ENCODE results near the gene SLX4IP.

The SLX4IP gene

GRCh38 chr20:10469599-10469998, 34.5 kb downstream of the SLX4IP start:
- H2AFZ ChIP-seq = no peak overlapping the region

DNA sequence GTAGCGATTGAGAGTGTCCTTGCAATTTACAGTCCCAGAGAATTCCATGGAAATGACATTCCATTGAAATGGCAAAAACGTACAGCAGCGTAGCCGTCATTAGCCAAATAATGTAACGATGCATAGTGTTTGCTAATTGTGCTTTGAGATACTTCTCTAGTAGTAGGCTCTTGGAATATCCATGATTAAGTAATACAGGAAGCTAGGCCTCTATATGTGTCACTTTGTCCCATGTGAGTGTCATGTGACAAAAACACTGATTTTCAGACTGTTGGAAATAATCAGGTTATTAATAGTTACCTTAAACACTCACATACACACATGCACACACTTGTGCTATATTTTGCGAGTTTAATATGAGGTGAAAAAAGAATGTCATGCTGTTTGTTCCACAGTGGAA, 35.2 kb downstream of the SLX4IP start:
- no peak overlapping the region for H2AFZ ChIP-seq
- TF ChIP-seq, protein P1, sequence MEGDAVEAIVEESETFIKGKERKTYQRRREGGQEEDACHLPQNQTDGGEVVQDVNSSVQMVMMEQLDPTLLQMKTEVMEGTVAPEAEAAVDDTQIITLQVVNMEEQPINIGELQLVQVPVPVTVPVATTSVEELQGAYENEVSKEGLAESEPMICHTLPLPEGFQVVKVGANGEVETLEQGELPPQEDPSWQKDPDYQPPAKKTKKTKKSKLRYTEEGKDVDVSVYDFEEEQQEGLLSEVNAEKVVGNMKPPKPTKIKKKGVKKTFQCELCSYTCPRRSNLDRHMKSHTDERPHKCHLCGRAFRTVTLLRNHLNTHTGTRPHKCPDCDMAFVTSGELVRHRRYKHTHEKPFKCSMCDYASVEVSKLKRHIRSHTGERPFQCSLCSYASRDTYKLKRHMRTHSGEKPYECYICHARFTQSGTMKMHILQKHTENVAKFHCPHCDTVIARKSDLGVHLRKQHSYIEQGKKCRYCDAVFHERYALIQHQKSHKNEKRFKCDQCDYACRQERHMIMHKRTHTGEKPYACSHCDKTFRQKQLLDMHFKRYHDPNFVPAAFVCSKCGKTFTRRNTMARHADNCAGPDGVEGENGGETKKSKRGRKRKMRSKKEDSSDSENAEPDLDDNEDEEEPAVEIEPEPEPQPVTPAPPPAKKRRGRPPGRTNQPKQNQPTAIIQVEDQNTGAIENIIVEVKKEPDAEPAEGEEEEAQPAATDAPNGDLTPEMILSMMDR (IDR thresholded peaks at IDR 0.05) = no peak
- peaks cover 13% of the 10 kb centered on the region for H3K79me2 ChIP-seq
- H3K4me3 ChIP-seq (ENCODE audit: low read depth, low read length) = no peak overlapping the region
- H3K36me3 ChIP-seq (ENCODE audit: control insufficient read depth, insufficient read depth, low read length) = no peaks in the 10 kb centered on the region
- no peaks in the 10 kb centered on the region for H3K4me1 ChIP-seq
- no peaks in the 10 kb centered on the region for H3K27me3 ChIP-seq (ENCODE audit: control insufficient read depth, insufficient read depth, low read length)
- H3K27ac ChIP-seq = no peak overlapping the region
- H3K4me2 ChIP-seq (ENCODE audit: low read length) = no peak overlapping the region
- no peak overlapping the region for H3K9ac ChIP-seq
- H3K9me3 ChIP-seq (ENCODE audit: control insufficient read depth, low read length) = no peaks in the 10 kb centered on the region

More at GRCh38 chr20:10469599-10469998, 34.5 kb downstream of the SLX4IP start:
- no peak overlapping the region for H3K4me2 ChIP-seq (ENCODE audit: low read length)
- peaks cover 9% of the 10 kb centered on the region for H3K79me2 ChIP-seq
- H3K36me3 ChIP-seq (ENCODE audit: control insufficient read depth, insufficient read depth, low read length) = no peaks in the 10 kb centered on the region
- no peak overlapping the region for H3K4me3 ChIP-seq (ENCODE audit: low read depth, low read length)
- H3K9ac ChIP-seq = no peak overlapping the region
- no peaks in the 10 kb centered on the region for H3K27me3 ChIP-seq (ENCODE audit: control insufficient read depth, insufficient read depth, low read length)
- H3K4me1 ChIP-seq = no peaks in the 10 kb centered on the region
- TF ChIP-seq, protein P1 (IDR thresholded peaks at IDR 0.05) = peak; percentile 38
- H3K9me3 ChIP-seq (ENCODE audit: control insufficient read depth, low read length) = no peaks in the 10 kb centered on the region
- no peak overlapping the region for H3K27ac ChIP-seq

DNA sequence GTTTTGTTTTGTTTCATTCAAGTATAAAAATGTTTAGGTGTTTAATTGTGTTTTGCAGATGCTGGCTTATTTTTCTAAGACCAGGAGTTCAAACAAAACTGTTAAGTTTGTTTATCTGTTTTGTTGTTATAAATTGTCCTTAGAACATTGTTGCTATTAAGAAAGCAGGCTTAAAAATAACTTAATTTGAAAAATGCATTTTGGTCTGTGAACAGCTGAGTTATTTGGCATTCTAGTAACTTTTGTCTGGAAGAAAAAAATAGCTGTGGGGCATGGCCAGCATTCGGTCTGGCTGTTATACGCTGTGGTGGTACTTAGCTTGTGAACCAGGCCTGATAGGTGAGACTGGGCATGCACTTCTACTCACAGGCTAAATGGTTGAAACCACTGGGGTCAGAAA, 37.8 kb downstream of the SLX4IP start:
- TF ChIP-seq, protein P1 (IDR thresholded peaks at IDR 0.05) = no peak
- H3K27ac ChIP-seq = no peak overlapping the region
- H3K4me2 ChIP-seq (ENCODE audit: low read length) = no peak overlapping the region
- no peaks in the 10 kb centered on the region for H3K9me3 ChIP-seq (ENCODE audit: control insufficient read depth, low read length)
- H3K4me1 ChIP-seq = no peaks in the 10 kb centered on the region
- no peaks in the 10 kb centered on the region for H3K36me3 ChIP-seq (ENCODE audit: control insufficient read depth, insufficient read depth, low read length)
- H2AFZ ChIP-seq = no peak overlapping the region
- H3K27me3 ChIP-seq (ENCODE audit: control insufficient read depth, insufficient read depth, low read length) = no peaks in the 10 kb centered on the region
- H3K79me2 ChIP-seq = peaks cover 13% of the 10 kb centered on the region
- H3K4me3 ChIP-seq (ENCODE audit: low read depth, low read length) = no peak overlapping the region
- no peak overlapping the region for H3K9ac ChIP-seq

- no peak overlapping the region for H2AFZ ChIP-seq
- TF ChIP-seq, protein P1 (IDR thresholded peaks at IDR 0.05) = no peak
- no peak overlapping the region for H3K4me2 ChIP-seq (ENCODE audit: low read length)
- H3K36me3 ChIP-seq (ENCODE audit: control insufficient read depth, insufficient read depth, low read length) = no peaks in the 10 kb centered on the region
- no peaks in the 10 kb centered on the region for H3K27me3 ChIP-seq (ENCODE audit: control insufficient read depth, insufficient read depth, low read length)
- H3K79me2 ChIP-seq = peaks cover 22% of the 10 kb centered on the region
- H3K9ac ChIP-seq = no peak overlapping the region
- H3K9me3 ChIP-seq (ENCODE audit: control insufficient read depth, low read length) = no peaks in the 10 kb centered on the region
- no peaks in the 10 kb centered on the region for H3K4me1 ChIP-seq
- H3K27ac ChIP-seq = no peak overlapping the region
- H3K4me3 ChIP-seq (ENCODE audit: low read depth, low read length) = no peak overlapping the region
Observed at GRCh38 chr20:10474606-10475184, 39.6 kb downstream of the SLX4IP start.

GRCh38 chr20:10475225-10475624, 40.1 kb downstream of the SLX4IP start:
- no peak overlapping the region for H3K4me3 ChIP-seq (ENCODE audit: low read depth, low read length)
- H3K27me3 ChIP-seq (ENCODE audit: control insufficient read depth, insufficient read depth, low read length) = no peaks in the 10 kb centered on the region
- H3K9me3 ChIP-seq (ENCODE audit: control insufficient read depth, low read length) = no peaks in the 10 kb centered on the region
- H3K36me3 ChIP-seq (ENCODE audit: control insufficient read depth, insufficient read depth, low read length) = no peaks in the 10 kb centered on the region
- TF ChIP-seq, protein P1 (IDR thresholded peaks at IDR 0.05) = no peak
- no peak overlapping the region for H3K27ac ChIP-seq
- peaks cover 20% of the 10 kb centered on the region for H3K79me2 ChIP-seq
- H3K9ac ChIP-seq = no peak overlapping the region
- H2AFZ ChIP-seq = no peak overlapping the region
- H3K4me2 ChIP-seq (ENCODE audit: low read length) = no peak overlapping the region
- no peaks in the 10 kb centered on the region for H3K4me1 ChIP-seq
